Spleen (tissue), 11 donors: ENCODE measurements around the gene RTP2. TPM values are rescaled to one million over a fixed set of nuclear protein-coding genes. Genes with fewer than 3 reads are reported as not detected.
"Not testable (repeated sequence)": the region's sequence is repeated elsewhere in the genome, so short reads cannot be mapped to it uniquely, and the experiment has no call there.

Source experiments
- DNase-seq: peaks from one replicate; pipeline ENCODE4 v3.0.0-alpha.2; 2020
- H3K27ac ChIP-seq, 8 donors: fragments of 200-600 bp; sonication (generic) in 7 of 8; 1 replicate in 4 of 8; 2 replicates in 4 of 8; pipeline versions ENCODE4 v1.5.0 to v1.8.0; 2016 to 2021; ENCODE audit warnings: inconsistent platforms in 4 of 8, mild to moderate bottlenecking in 4 of 8, moderate library complexity in 1 of 8
- H3K27me3 ChIP-seq, 7 donors: fragments of 200-600 bp; sonication (generic) in 6 of 7; replicated peaks in 1 of 7; 1 replicate in 4 of 7; 2 replicates in 3 of 7; pipeline versions ENCODE4 v1.5.0 to v1.8.0; 2016 to 2021; ENCODE audit warnings: inconsistent platforms in 3 of 7, mild to moderate bottlenecking in 1 of 7
- H3K36me3 ChIP-seq, 6 donors: fragments of 200-600 bp; sonication (generic) in 5 of 6; 1 replicate in 4 of 6; 2 replicates in 2 of 6; pipeline versions ENCODE4 v1.5.0 to v1.8.0; 2016 to 2021; ENCODE audit warnings: inconsistent platforms in 2 of 6
- H3K4me1 ChIP-seq, 6 donors: fragments of 200-600 bp; sonication (generic) in 5 of 6; 1 replicate in 3 of 6; 2 replicates in 3 of 6; pipeline versions ENCODE4 v1.5.0 to v1.8.0; 2016 to 2021; ENCODE audit warnings: inconsistent platforms in 3 of 6
- H3K4me3 ChIP-seq, 8 donors: fragments of 200-600 bp; sonication (generic) in 7 of 8; 1 replicate in 4 of 8; 2 replicates in 4 of 8; pipeline versions ENCODE4 v1.5.0 to v1.8.0; 2016 to 2021; ENCODE audit warnings: inconsistent platforms in 4 of 8, mild to moderate bottlenecking in 4 of 8, moderate library complexity in 2 of 8
- H3K9me3 ChIP-seq, 8 donors: fragments of 200-600 bp; sonication (generic) in 7 of 8; 1 replicate in 4 of 8; 2 replicates in 4 of 8; pipeline versions ENCODE4 v1.5.0 to v1.8.0; 2016 to 2021; ENCODE audit warnings: inconsistent platforms in 4 of 8
- CTCF ChIP-seq, 11 experiments: fragments of 200-600 bp in 7 of 11; fragments of 450-650 bp in 4 of 11; sonication (generic) in 4 of 11; IDR thresholded peaks in 8 of 11; conservative IDR thresholded peaks in 3 of 11; 1 replicate in 7 of 11; 2 replicates in 4 of 11; pipeline versions ENCODE4 v1.4.0 to v1.8.0; 2016 to 2021; ENCODE audit warnings: antibody characterized with exemption in 11 of 11, inconsistent platforms in 4 of 11, mild to moderate bottlenecking in 1 of 11
- POLR2A ChIP-seq, 3 donors: fragments of 450-650 bp; IDR thresholded peaks; one replicate each; pipeline ENCODE4 v1.5.1; 2017; ENCODE audit warnings: antibody characterized with exemption in 3 of 3, mild to moderate bottlenecking in 1 of 3
- POLR2AphosphoS5 ChIP-seq, 3 donors: sonication (generic); formaldehyde crosslinking; IDR thresholded peaks; one replicate each; pipeline ENCODE4 v1.5.1; 2017; ENCODE audit warnings: antibody characterized with exemption in 3 of 3
- WGBS, 5 donors: extraction: QIAGEN DNeasy Blood & Tissue Kit in 3 of 5; methylation state at CpG; one replicate each; pipeline versions ENCODE4 v1.1.5 to v1.1.7; 2013 to 2018; 5-methylcytosine and 5-hydroxymethylcytosine counted together
- intact Hi-C: fragments of 100-400 bp; cut with DNase I; formaldehyde crosslinking; loops from one replicate; pipeline ENCODE4 v1.15.0; 2023; ENCODE audit warnings: low total_unique reads
- polyA plus RNA-seq, 3 donors: library from polyadenylated mRNA; stranded (reverse); fragments of 200-250 nt; gene quantifications; one replicate each; pipeline ENCODE4 v1.2.1, GENCODE V29; 2013
- total RNA-seq, 7 donors: library from RNA; depleted of rRNA in 3 of 7; stranded (reverse); fragments of >200 nt in 3 of 7; fragmentation: NEBNext Ultra II Directional in 4 of 7; extraction: Animal tissue kit (Norgen Biotek cat#: 25700) in 4 of 7; gene quantifications; one replicate each; pipeline versions ENCODE4 v1.1.0 to v1.2.1, GENCODE V29; 2016 to 2021
- donor health status: healthy with polysubstance abuse.
- donor health status: DM: no; HTN: no; CAD: no; lungs with moderate emphysema.
- donor health status: DM: no; HTN: no; CAD: no.
- donor health status: Bipolar disorder and iron deficiency.
- donor health status: healthy.
- donor health status: DM: no; HTN: no; CAD: no.
- donor health status: DM: yes; HTN: yes; CAD: no.

Gene RTP2
- total and polyA plus RNA-seq, 10 donors = not detected

GRCh38 chr3:187685948-187686347, 16.4 kb downstream of the RTP2 start:
- H3K4me1 ChIP-seq = no peaks in the 10 kb centered on the region
- H3K4me3 ChIP-seq = no peak overlapping the region
- intact Hi-C loops = loop anchor here (10.0 kb wide), 1 partner anchor 461 kb away; no protein-coding TSS in a partner anchor
- no peak for DNase-seq
- no peaks in the 10 kb centered on the region for H3K36me3 ChIP-seq
- TF ChIP-seq POLR2A (IDR thresholded peaks at IDR 0.05) (no peak), POLR2AphosphoS5 (IDR thresholded peaks at IDR 0.05) (no peak), CTCF (IDR thresholded peaks at IDR 0.05 in 8 of 11, conservative IDR thresholded peaks at IDR 0.05 in 3 of 11) (no peak)
- peaks cover 0 to 27% (median 20%) of the 10 kb centered on the region in 8 donors for H3K9me3 ChIP-seq
- 91 to 95% (median 92%) methylated on average over 7 of the region's 7 CpGs for WGBS, 5 donors
- H3K27me3 ChIP-seq = peaks cover 0 to 29% (median 0%) of the 10 kb centered on the region in 7 donors
- no peak overlapping the region for H3K27ac ChIP-seq

- H3K4me3 ChIP-seq = no peak overlapping the region
- DNase-seq = no peak
- no peaks in the 10 kb centered on the region for H3K4me1 ChIP-seq
- no peaks in the 10 kb centered on the region for H3K36me3 ChIP-seq
- TF ChIP-seq POLR2A (IDR thresholded peaks at IDR 0.05) (no peak), CTCF (IDR thresholded peaks at IDR 0.05 in 8 of 11, conservative IDR thresholded peaks at IDR 0.05 in 3 of 11) (no peak), POLR2AphosphoS5 (IDR thresholded peaks at IDR 0.05) (no peak)
- H3K27ac ChIP-seq = no peak overlapping the region
- intact Hi-C loops = loop anchor here (10.0 kb wide), 1 partner anchor 460 kb away; no protein-coding TSS in a partner anchor
- H3K27me3 ChIP-seq = peaks cover 0 to 37% (median 0%) of the 10 kb centered on the region in 7 donors
- WGBS, 5 donors = 45 to 59% (median 50%) methylated on average over 2 of the region's 2 CpGs
- peaks cover 0 to 27% (median 20%) of the 10 kb centered on the region in 8 donors for H3K9me3 ChIP-seq
Observed at GRCh38 chr3:187684880-187685279, 17.5 kb downstream of the RTP2 start.

GRCh38 chr3:187684444-187684843, 17.9 kb downstream of the RTP2 start:
- Histone ChIP-seq H3K4me1 (peaks cover 0 to 4% (median under 1%) of the 10 kb centered on the region in 6 donors), H3K27ac (no peak overlapping the region), H3K4me3 (no peak overlapping the region), H3K9me3 (peaks cover 0 to 27% (median 20%) of the 10 kb centered on the region in 8 donors), H3K27me3 (peaks cover 0 to 39% (median 0%) of the 10 kb centered on the region in 7 donors), H3K36me3 (no peaks in the 10 kb centered on the region)
- no peak for DNase-seq
- intact Hi-C loops = loop anchor here (10.0 kb wide), 1 partner anchor 460 kb away; no protein-coding TSS in a partner anchor
- 92 to 98% (median 95%) methylated on average over 1 of the region's 1 CpG for WGBS, 5 donors
- TF ChIP-seq CTCF (IDR thresholded peaks at IDR 0.05 in 8 of 11, conservative IDR thresholded peaks at IDR 0.05 in 3 of 11) (no peak), POLR2AphosphoS5 (IDR thresholded peaks at IDR 0.05) (no peak), POLR2A (IDR thresholded peaks at IDR 0.05) (no peak)

GRCh38 chr3:187681756-187682155, 20.6 kb downstream of the RTP2 start:
- 82 to 97% (median 86%) methylated on average over 11 of the region's 11 CpGs for WGBS, 5 donors

More at GRCh38 chr3:187681756-187682155, 20.6 kb downstream of the RTP2 start:
- DNase-seq, H3K4me3 ChIP-seq, H3K27ac ChIP-seq, H3K36me3 ChIP-seq: not testable (repeated sequence)
- H3K4me1 ChIP-seq = peaks cover 0 to 11% (median 3%) of the 10 kb centered on the region in 6 donors
- peaks cover 0 to 34% (median 0%) of the 10 kb centered on the region in 7 donors for H3K27me3 ChIP-seq
- peaks cover 0 to 22% (median 17%) of the 10 kb centered on the region in 8 donors for H3K9me3 ChIP-seq
- intact Hi-C loops = loop anchor here (10.0 kb wide), 1 partner anchor 457 kb away; no protein-coding TSS in a partner anchor
